Stimulated activated CD4-positive, alpha-beta T cell treated with anti-CD3 and anti-CD28 coated beads, Interleukin-12 subunit alpha, Interleukin-12 subunit beta, amount 100 ng/mL, for 4 hours (primary cell): ENCODE measurements around the gene ACER3.
"Not testable (repeated sequence)": the region's sequence is repeated elsewhere in the genome, so short reads cannot be mapped to it uniquely, and the experiment has no call there.

Source experiments
- DNase-seq: peaks from one replicate; pipeline ENCODE4 v3.0.0-alpha.2; 2020

ACER3 gene

DNA sequence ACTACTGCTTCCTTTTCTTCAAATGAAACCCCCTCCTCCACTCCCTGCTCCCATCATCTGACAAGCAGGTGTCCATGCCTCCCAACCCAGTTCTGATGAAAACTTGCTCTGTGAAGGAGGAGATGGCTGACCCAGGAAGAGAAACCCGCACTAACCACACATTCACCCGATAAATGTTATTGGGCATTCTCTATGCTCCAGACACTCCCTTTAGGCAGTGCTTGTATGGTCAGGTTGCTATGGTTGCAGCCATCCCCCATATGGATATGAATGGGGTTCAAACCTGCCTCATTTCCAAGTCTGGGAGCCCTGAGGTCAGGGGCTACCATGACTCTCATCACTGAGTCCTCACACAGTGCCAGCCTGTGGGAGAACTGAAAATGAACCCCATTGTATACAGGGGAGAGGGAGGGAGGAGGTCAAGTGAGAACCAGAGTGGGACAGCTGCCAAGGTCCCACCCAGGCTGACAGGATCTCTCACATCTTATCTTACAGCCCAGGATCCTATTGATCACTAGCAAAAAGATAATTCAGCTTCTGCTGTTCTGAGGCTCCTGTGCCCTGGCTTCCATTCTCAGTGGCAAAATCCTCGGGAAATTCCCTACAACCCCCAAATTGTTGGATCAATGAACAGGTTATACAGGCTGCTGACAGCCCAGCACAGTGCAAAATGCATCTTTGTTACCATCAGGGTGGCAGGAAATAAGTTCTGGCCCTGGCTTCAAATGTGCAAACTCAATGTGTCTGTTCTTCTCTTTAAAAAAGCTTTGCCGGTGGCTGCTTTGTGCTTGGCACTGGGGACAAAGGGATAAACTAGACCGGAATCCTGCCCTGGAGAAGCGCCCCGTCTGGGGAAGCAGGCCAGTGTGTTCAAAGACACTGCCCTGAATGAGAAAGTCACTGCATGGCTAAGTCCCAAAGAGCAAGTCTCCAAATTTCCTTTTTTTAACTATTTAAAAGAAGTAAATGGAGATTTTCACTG, 22.7 kb upstream of the ACER3 start:
- DNase-seq = no peak

DNA sequence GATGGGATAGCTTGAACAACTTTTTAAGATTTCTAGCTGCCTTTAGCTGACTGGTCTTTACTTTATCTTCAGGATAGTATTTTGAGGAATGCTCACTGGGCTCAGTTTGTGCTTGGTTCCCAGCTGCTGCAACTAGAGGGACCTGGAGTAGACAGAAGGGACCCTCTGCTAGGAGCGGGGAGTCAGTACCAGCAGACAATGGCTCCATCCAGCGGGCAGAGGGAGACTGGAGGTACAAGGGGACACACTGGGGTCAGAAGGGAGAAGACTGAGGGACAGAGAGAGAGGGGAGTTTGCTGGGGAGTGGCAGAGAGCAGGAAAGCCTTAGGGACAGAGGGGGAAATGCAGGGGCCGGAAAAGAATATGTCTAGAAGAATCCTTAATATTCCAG, 22.0 kb upstream of the ACER3 start:
- no peak for DNase-seq

DNA sequence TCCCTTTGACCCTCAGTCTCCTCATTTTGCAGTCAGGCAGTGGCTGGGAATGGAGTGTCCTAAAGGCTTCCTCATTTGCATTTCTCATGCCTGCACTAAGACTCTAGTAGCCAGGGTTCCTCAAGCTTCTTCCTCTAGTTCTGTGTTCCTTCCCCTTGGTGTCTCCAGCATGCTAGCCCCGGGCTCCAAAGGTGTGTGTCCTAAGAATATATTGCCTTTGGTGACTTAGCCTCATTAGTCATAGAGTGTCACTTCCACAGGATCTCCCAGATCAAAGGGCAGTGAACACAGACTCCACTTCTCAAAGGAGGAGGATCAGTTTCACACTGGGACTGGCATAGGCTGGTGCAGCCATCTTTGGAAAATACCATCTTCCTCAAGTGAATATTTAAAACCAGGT, 21.4 kb upstream of the ACER3 start:
- DNase-seq = no peak

- no peak for DNase-seq
Measured at GRCh38 chr11:76841923-76842452, 18.7 kb upstream of the ACER3 start.

DNA sequence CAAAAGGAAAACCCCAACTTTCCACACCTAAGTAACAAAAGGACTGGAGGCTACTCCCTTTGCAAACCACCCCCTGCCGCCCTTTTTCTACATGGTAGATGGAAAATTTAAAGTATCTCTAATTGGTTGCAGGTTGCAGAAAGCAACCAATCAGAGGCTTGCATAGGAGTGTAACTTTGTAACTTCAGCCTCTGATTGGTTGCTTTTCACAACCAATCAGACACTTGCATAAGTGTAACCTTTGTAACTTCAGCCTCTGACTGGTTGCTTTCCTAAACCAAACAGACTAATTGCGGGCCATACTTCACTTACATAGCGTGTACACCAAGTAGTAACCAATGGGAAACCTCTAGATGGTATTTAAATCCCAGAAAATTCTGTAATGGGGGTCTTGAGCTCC, 16.8 kb upstream of the ACER3 start:
- DNase-seq = no peak

DNA sequence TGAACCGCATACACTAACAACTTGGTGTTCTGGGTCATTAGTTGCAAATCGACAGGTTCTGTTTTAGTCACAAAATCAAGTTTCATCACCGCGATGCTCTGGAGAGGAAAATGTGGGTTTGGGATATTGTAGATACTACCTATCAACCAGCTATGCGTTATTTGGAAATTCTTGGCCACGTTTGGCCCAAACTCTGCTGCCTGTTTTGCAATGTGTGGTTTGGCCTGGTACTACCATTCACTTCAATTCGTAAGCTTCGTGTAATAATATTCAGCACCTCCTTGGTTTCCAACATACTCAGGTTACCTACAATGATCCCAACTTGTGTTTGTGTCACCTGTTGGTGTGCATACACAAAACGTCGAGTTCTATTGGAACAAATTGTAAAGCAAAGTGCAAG, 16.2 kb upstream of the ACER3 start:
- no peak for DNase-seq

- no peak for DNase-seq
Measured at GRCh38 chr11:76845069-76845468, 15.6 kb upstream of the ACER3 start.

DNA sequence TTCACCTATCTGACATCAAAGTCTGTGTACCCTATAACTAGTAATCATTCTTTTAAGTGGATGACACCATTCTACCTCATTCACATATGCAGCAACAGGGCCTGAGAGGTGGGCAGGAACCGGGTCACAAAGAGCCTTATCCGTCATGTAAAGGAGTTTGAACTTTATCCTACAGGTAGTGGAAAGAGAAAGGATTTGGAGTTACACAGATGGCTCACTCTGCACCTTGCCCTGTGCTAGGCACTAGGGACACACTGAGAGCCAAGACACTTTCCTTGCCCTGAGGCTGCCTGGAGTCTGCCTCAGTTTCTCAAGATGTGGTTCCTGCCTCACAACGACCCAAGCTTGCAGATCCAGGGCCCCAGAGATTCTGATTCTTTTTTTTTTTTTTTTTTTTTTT, 14.3 kb upstream of the ACER3 start:
- no peak for DNase-seq

DNA sequence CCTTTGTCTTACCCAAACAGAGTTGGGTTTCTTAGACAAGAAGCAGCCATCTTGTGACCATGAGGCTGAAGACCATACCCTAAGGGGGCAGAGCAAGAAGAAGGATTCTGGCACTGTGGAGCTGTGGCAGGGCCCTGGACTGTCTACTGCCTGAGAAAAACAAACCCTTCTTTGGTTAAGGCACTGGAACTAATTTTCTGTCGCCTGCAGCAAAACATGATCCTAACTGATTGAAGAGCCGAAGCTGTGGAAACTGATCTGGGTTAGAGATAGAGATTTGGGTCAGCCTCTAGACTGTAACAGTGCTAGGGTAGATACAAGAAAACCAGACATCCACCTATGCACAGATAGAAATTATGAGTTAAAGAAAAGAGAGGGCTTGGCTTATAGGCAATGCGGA, 11.3 kb upstream of the ACER3 start:
- no peak for DNase-seq

- no peak for DNase-seq
Measured at GRCh38 chr11:76850130-76850529, 10.6 kb upstream of the ACER3 start.

DNA sequence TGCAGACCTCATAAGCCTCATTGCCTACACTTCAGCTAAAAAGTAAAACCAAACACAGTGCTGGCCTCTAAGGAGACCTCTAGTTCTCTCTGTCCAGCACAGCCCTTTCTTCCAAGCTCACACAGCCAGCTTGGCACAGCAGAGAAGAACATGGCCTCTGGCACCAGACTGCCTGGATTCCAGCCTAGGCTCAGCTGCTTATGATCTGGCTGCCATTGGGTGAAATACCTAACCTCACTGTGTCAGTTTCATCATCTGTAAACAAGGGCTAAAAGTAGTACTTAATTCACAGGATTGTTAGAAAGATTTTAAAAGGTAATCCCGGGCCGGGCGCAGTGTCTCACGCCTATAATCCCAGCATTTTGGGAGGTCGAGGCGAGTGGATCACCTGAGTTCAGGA, 9.9 kb upstream of the ACER3 start:
- DNase-seq = no peak

- no peak for DNase-seq
Measured at GRCh38 chr11:76854709-76855108, 6.0 kb upstream of the ACER3 start.

DNA sequence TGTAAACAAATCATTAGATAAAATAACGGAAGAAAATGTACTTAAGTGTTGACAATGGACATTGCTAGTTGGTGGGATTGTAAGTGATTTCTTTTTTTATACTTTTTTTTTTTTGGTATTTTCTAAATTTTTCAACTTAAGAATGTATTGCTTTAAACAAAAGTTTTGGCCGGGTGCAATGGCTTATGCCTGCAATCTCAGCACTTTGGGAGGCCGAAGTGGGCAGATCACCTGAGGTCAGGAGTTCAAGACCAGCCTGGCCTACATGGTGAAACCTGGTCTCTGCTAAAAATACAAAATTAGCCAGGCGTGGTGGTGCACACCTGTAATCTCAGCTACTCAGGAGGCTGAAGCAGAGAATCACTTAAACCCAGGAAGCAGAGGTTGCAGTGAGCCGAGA, 5.0 kb upstream of the ACER3 start:
- DNase-seq = not testable (repeated sequence)

DNA sequence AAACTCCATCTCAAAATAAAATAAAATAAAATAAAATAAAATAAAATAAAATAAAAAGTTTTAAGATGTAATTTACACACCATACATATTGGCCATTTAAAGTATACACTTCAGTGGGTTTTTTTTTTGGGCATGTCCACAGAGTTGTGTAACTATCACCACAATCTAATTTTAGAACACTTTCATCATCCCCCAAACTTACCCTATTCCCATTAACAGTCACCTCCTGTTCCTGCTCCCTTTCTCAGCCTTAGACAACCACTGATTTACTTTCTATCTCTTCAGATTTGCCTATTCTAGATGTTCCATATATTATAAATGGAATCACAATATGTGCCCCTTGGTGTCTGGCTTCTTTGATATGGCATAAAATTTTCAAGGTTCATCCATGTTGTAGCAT, 4.6 kb upstream of the ACER3 start:
- DNase-seq = no peak

DNA sequence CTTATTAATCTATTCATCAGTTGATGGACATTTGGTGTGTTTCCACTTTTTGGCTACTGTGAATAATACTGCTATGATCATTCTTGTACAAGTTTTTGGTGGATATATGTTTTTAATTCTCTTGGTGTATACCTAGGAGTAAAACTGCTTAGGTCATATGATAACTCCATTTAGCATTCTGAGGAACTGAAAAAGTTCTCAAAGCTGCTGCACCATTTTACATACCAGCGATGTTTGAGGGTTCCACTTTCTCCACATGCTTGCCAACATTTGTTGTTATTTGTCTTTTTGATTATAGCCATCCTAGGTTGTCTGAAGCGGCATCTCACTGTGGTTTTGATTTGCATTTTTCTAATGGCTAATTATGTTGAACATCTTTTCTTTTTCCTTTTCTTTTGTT, 4.1 kb upstream of the ACER3 start:
- DNase-seq = no peak

DNA sequence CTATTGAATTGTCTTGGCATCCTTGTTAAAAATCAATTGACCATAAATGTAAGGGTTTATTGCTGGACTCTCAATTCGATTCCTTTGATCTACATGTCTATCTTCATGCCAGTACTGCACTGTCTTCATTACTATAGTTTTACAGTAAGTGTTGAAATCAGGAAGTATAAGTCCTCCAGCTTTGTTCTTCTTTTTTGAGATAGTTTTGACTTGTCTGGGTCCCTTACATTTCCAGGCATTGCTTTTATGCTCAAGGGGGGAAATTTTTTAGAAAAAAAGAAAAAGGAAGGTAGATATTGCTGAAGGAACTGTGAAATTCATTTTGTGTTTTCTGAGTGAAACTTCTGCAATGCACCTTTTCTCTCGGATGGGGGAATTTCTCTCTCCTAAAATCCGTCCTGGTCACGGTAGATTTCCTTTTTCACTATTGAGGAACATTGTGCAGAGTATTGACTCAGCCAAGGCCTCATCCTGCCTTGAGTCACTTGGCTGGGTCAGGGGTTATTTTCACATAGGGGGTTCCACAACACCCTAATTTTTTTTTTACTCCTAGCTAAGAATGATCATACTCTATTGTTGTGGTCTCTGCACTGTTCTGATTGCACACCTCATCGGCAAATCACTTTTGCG, 2.8 kb upstream of the ACER3 start:
- no peak for DNase-seq

DNA sequence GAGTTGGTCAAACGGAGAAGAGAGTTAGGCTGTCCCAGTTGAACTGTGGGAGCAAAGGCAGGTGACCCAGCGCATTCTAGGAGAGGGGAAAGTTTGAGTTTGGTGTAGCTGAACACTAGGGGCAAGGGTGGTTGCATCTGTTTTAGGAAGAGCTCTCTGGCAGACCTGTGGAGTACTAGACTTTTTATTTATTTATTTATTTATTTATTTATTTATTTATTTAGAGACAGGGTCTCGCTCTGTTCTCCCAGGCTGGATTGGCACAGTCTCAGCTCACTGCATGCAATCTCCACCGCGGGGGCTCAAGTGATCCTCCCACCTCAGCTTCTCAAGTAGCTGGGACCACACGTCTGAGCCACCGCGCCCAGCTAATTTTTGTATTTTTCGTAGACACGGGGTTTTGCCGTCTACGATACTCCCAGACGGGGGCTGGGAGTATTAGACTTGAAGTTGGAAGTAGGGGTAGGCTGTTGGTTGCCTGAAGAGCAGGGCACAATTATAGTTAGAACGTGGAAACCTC, 950 bp upstream of the ACER3 start:
- DNase-seq = no peak

GRCh38 chr11:76861490-76861953, 804 bp downstream of the ACER3 start:
- no peak for DNase-seq

DNA sequence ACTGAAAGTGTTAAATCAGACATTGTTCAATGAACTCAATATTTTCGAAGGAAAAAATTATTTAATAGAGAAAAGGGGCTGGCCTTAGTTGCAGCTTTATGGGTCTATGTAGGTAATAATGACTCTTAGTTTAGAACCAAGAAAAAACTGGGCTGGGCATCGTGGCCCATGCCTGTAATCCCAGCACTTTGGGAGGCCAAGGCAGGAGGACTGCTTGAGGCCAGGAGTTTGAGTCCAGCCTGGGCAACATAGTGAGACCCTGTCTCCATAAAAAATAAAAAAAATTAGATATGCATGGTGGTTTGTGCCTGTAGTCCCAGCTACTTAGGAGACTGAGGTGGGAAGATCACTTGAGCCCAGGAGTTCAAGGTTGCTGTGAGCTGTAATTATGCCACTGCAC, 2.1 kb downstream of the ACER3 start:
- not testable (repeated sequence) for DNase-seq

DNA sequence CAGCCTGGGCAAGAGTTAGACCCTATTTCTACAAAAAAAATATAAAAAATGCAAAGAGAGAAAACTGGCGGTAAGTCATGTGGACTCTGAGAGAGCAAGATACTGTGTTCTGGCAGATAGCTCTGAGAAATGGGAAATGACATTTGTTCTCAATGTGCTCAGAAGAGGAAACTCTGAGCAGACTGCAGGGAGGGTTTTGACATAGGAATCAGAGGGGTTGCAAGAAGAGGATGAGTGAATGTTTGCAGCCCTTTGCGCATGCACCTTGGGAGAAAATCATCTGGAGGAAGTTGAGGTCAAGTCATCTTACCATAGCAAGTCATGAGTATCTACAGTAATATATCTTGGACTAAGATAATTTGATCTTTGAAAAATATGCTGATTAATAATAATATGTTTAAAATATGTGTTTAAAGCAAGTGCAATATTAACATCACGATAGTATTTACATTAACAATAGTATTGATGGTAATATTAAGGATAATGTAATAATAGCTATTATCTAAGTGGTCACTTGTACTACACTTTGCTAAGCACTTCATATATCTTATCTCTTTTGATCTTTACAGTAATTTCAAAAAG, 2.6 kb downstream of the ACER3 start:
- DNase-seq = no peak

GRCh38 chr11:76872959-76873827, 12.5 kb downstream of the ACER3 start:
- DNase-seq = no peak

DNA sequence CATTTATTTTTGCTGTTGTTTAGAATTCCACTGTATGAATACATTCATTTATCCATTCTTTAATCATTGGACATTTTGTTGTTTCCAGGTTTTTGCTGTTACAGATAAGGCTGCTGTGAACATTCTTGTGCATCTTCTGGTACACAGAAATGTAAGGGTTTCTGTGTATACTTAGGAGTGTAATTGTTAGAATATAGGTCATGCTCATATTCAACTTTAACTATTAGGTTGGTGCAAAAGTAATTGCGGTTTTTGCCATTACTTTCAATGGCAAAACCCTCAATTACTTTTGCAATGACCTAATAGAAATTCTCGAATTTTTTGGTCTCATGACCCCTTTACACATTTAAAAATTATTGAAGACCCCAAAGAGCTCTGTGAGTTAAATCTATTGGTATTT, 17.3 kb downstream of the ACER3 start:
- no peak for DNase-seq
